Mesenchymal stem cell (in vitro differentiated cells and primary cell): ENCODE measurements around the gene PTPRD.

Experiments
- DNase-seq: peaks from one replicate; pipeline ENCODE4 v3.0.0-alpha.2; 2013
- H2AFZ ChIP-seq: one replicate; pipeline ENCODE4 v1.6.1; 2013; ENCODE audit warnings: low read depth, mild to moderate bottlenecking, control low read depth, inconsistent platforms, low read length, moderate library complexity
- H2AK5ac ChIP-seq: 2 replicates; pipeline ENCODE4 v1.6.1; 2013; ENCODE audit warnings: low read length, moderate library complexity, mild to moderate bottlenecking, inconsistent platforms; ENCODE audit not compliant: severe bottlenecking
- H2BK120ac ChIP-seq: one replicate; pipeline ENCODE4 v1.6.1; 2013; ENCODE audit warnings: low read depth, mild to moderate bottlenecking, inconsistent platforms, low read length, moderate library complexity
- H2BK12ac ChIP-seq, 2 experiments: one replicate each; pipeline ENCODE4 v1.6.1; 2013; ENCODE audit warnings: inconsistent platforms in 2 of 2, low read length in 2 of 2, mild to moderate bottlenecking in 2 of 2, moderate library complexity in 2 of 2, control low read depth in 1 of 2
- H2BK15ac ChIP-seq: one replicate; pipeline ENCODE4 v1.6.1; 2013; ENCODE audit warnings: mild to moderate bottlenecking, low read depth, inconsistent platforms; ENCODE audit not compliant: poor library complexity, severe bottlenecking
- H2BK5ac ChIP-seq: 2 replicates; pipeline ENCODE4 v1.6.1; 2013; ENCODE audit warnings: low read depth, mild to moderate bottlenecking, low read length, control low read depth, inconsistent platforms; ENCODE audit not compliant: poor library complexity, severe bottlenecking
- H3K14ac ChIP-seq, 2 experiments: one replicate each; pipeline ENCODE4 v1.6.1; 2013; ENCODE audit warnings: inconsistent platforms in 2 of 2, low read length in 2 of 2, control low read depth in 1 of 2, mild to moderate bottlenecking in 1 of 2, moderate library complexity in 1 of 2
- H3K18ac ChIP-seq, 2 experiments: one replicate each; pipeline ENCODE4 v1.6.1; 2013; ENCODE audit warnings: inconsistent platforms in 2 of 2, low read length in 2 of 2, control low read depth in 1 of 2, low read depth in 1 of 2, mild to moderate bottlenecking in 1 of 2
- H3K23ac ChIP-seq, 2 experiments: one replicate each; pipeline ENCODE4 v1.6.1; 2013; ENCODE audit warnings: inconsistent platforms in 2 of 2, low read length in 2 of 2, mild to moderate bottlenecking in 2 of 2, moderate library complexity in 2 of 2, control low read depth in 1 of 2
- H3K27ac ChIP-seq: 2 replicates; pipeline ENCODE4 v1.5.1; 2013; ENCODE audit warnings: mild to moderate bottlenecking, moderate library complexity, low read length, control low read depth, inconsistent platforms; ENCODE audit not compliant: poor library complexity, severe bottlenecking
- H3K27me3 ChIP-seq, 2 experiments: 2 replicates each; pipeline versions ENCODE4 v1.6.1 to v1.7.0; 2013; ENCODE audit warnings: low read length in 2 of 2, mild to moderate bottlenecking in 2 of 2, moderate library complexity in 2 of 2, control low read depth in 1 of 2, inconsistent platforms in 1 of 2; ENCODE audit not compliant: control insufficient read depth in 1 of 2, insufficient read depth in 1 of 2
- H3K36me3 ChIP-seq, 2 experiments: 2 replicates each; pipeline versions ENCODE4 v1.6.1 to v1.7.0; 2013; ENCODE audit warnings: low read length in 2 of 2, control low read depth in 1 of 2, inconsistent platforms in 1 of 2, low read depth in 1 of 2, mild to moderate bottlenecking in 1 of 2; ENCODE audit not compliant: insufficient read depth in 2 of 2, control insufficient read depth in 1 of 2
- H3K4ac ChIP-seq, 2 experiments: one replicate each; pipeline ENCODE4 v1.6.1; 2013; ENCODE audit warnings: inconsistent platforms in 2 of 2, low read length in 2 of 2, mild to moderate bottlenecking in 2 of 2, moderate library complexity in 2 of 2, control low read depth in 1 of 2, low read depth in 1 of 2
- H3K4me1 ChIP-seq: 2 replicates; pipeline ENCODE4 v1.6.1; 2013; ENCODE audit warnings: low read depth, low read length, control low read depth; ENCODE audit not compliant: control insufficient read depth, insufficient read depth
- H3K4me2 ChIP-seq: 2 replicates; pipeline ENCODE4 v1.6.1; 2013; ENCODE audit warnings: low read length, mild to moderate bottlenecking, inconsistent platforms; ENCODE audit not compliant: poor library complexity, severe bottlenecking
- H3K4me3 ChIP-seq, 2 experiments: 2 replicates each; pipeline versions ENCODE4 v1.5.1 to v1.7.0; 2013; ENCODE audit warnings: low read length in 2 of 2, mild to moderate bottlenecking in 2 of 2, control low read depth in 1 of 2, low read depth in 1 of 2; ENCODE audit not compliant: insufficient read depth in 1 of 2
- H3K79me1 ChIP-seq: replicated peaks from 2 replicates; pipeline ENCODE4 v1.6.1; 2013; ENCODE audit warnings: mild to moderate bottlenecking, control low read depth, low read length, inconsistent platforms; ENCODE audit not compliant: poor library complexity, severe bottlenecking
- H3K9ac ChIP-seq: 2 replicates; pipeline ENCODE4 v1.7.0; 2013; ENCODE audit warnings: mild to moderate bottlenecking, low read length, moderate library complexity
- H3K9me3 ChIP-seq: 2 replicates; pipeline ENCODE4 v1.7.0; 2013; ENCODE audit warnings: mild to moderate bottlenecking, low read length; ENCODE audit not compliant: control insufficient read depth
- H4K8ac ChIP-seq: one replicate; pipeline ENCODE4 v1.6.1; 2013; ENCODE audit warnings: inconsistent platforms, mild to moderate bottlenecking, low read length, moderate library complexity
- H4K91ac ChIP-seq: one replicate; pipeline ENCODE4 v1.6.1; 2013; ENCODE audit warnings: mild to moderate bottlenecking, low read length, inconsistent platforms
- WGBS: methylation state at CpG from one replicate; pipeline ENCODE4 v1.1.7; 2013; ENCODE audit warnings: mixed read lengths; 5-methylcytosine and 5-hydroxymethylcytosine counted together

The PTPRD gene

DNA sequence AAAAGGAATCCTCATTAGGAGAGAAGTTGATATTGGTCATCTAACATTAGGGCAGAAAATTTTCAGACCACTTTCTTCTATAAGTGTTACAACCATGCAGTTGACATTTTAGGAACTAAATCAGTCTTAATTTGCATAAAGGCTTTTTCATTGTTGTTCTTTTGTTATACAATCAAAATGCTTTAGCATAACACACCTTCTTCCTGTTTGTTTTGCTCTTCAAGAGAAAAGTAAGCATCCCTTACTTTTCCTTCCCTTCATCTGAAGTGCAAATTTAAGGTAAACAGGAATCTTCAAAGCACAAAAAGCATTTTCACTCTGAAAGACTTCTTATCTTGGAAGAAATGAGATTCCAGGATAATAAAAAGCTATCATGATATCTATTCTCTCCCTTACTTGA lies 273.6 kb downstream of the PTPRD start:
- Histone ChIP-seq H3K36me3 (no peaks in the 10 kb centered on the region), H2AK5ac (no peak overlapping the region), H2BK120ac (no peak overlapping the region), H4K91ac (no peak overlapping the region), H3K27me3 (no peaks in the 10 kb centered on the region), H3K14ac (no peak overlapping the region), H3K18ac (no peak overlapping the region), H3K9me3 (no peaks in the 10 kb centered on the region), H3K23ac (no peak overlapping the region), H2BK15ac (no peak overlapping the region), H3K27ac (no peak overlapping the region), H3K4me1 (no peaks in the 10 kb centered on the region), H2BK12ac (no peak overlapping the region), H3K4me2 (no peak overlapping the region), H2AFZ (no peak overlapping the region), H3K4me3 (no peak overlapping the region), H4K8ac (no peak overlapping the region), H3K79me1 (no peaks in the 10 kb centered on the region), H3K4ac (no peak overlapping the region), H2BK5ac (no peak overlapping the region), H3K9ac (no peak overlapping the region)
- DNase-seq: no peak

DNA sequence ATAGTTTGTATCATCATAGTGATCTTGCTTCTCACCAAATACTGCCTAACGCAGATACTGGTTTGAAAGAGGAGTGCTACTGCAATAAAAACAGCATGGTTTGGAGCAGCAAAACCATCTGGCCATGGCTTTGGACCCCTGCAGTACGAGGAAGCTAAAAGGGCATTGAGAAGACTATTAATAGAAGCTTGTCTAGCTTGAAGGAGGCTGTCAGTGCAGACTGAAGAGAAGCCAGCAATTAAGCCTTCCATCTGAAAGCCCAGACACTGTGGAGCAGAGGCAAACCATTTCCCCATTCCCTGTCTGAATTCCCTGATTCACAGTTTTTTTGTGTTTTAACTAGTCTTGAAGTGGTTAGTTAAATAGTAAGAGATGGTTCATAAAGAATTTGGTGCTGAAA lies 281.6 kb downstream of the PTPRD start:
- no peak overlapping the region for H3K4me3 ChIP-seq
- no peak overlapping the region for H4K8ac ChIP-seq
- H3K27me3 ChIP-seq: no peaks in the 10 kb centered on the region
- H3K4me1 ChIP-seq: no peaks in the 10 kb centered on the region
- no peaks in the 10 kb centered on the region for H3K36me3 ChIP-seq
- no peak overlapping the region for H2BK120ac ChIP-seq
- no peak overlapping the region for H3K4me2 ChIP-seq
- no peak overlapping the region for H2BK15ac ChIP-seq
- no peaks in the 10 kb centered on the region for H3K79me1 ChIP-seq
- H3K14ac ChIP-seq: no peak overlapping the region
- WGBS: 50% methylated on average over 2 of the region's 2 CpGs
- no peak overlapping the region for H2BK5ac ChIP-seq
- no peaks in the 10 kb centered on the region for H3K9me3 ChIP-seq
- no peak overlapping the region for H3K9ac ChIP-seq
- H4K91ac ChIP-seq: no peak overlapping the region
- H3K23ac ChIP-seq: no peak overlapping the region
- no peak overlapping the region for H2AK5ac ChIP-seq
- no peak overlapping the region for H2AFZ ChIP-seq
- no peak overlapping the region for H3K27ac ChIP-seq
- H3K4ac ChIP-seq: no peak overlapping the region
- no peak overlapping the region for H2BK12ac ChIP-seq
- no peak for DNase-seq
- H3K18ac ChIP-seq: peak overlapping the region in 1 of 2 experiments; percentile 30

DNA sequence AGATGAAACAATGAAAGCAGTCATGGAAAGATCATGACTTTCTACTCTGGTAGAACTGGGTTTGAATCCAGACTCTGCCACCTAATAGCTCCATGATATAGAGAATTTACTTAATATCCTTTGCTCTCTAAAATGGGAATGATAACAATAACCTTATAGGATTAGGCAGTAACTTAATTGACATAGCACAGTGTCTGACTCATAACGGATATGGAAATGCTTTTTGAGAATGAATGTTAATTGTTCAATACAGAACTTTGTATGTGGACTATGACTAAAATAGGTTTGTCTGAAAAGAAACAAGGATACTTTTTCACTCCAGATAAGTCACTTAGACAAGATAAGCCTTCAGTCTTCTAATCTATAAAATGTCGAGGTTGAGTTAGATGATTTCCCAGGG lies 330.7 kb downstream of the PTPRD start:
- H4K8ac ChIP-seq: no peak overlapping the region
- no peak overlapping the region for H2AK5ac ChIP-seq
- no peak overlapping the region for H3K9ac ChIP-seq
- H3K27me3 ChIP-seq: no peaks in the 10 kb centered on the region
- H2BK120ac ChIP-seq: no peak overlapping the region
- no peak overlapping the region for H2BK12ac ChIP-seq
- no CpG with 5 or more reads among the region's 2 CpGs for WGBS
- H3K23ac ChIP-seq: no peak overlapping the region
- H3K14ac ChIP-seq: no peak overlapping the region
- H3K4me2 ChIP-seq: no peak overlapping the region
- H2BK15ac ChIP-seq: no peak overlapping the region
- no peak overlapping the region for H3K27ac ChIP-seq
- no peak overlapping the region for H4K91ac ChIP-seq
- H2AFZ ChIP-seq: no peak overlapping the region
- H3K9me3 ChIP-seq: no peaks in the 10 kb centered on the region
- no peak overlapping the region for H3K4ac ChIP-seq
- H2BK5ac ChIP-seq: no peak overlapping the region
- DNase-seq: no peak
- no peaks in the 10 kb centered on the region for H3K79me1 ChIP-seq
- no peak overlapping the region for H3K18ac ChIP-seq
- H3K4me3 ChIP-seq: no peak overlapping the region
- no peaks in the 10 kb centered on the region for H3K36me3 ChIP-seq
- no peaks in the 10 kb centered on the region for H3K4me1 ChIP-seq

DNA sequence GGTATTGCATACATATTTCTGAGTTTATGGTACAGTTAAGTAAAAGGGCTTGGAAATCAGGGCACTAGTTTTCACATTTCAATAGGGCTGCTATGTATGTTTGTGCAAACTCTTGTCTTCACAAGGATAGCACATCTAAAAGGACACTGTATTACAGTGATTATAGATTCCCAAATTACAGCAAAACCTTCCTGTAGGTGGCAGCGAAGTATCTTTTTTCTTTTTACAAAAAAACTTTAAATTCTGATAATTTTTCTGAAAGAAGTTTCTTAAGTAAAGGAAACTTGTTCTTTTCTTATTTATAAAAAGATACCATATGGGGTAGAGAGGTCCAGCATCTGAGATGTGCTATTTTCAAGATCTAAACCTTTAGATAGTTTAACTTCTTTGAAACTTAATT lies 337.8 kb downstream of the PTPRD start:
- no peak overlapping the region for H2BK15ac ChIP-seq
- H2AK5ac ChIP-seq: no peak overlapping the region
- H3K9me3 ChIP-seq: no peaks in the 10 kb centered on the region
- no peaks in the 10 kb centered on the region for H3K36me3 ChIP-seq
- no peak overlapping the region for H3K14ac ChIP-seq
- no peak overlapping the region for H3K4me2 ChIP-seq
- H2BK5ac ChIP-seq: no peak overlapping the region
- no peak overlapping the region for H3K4me3 ChIP-seq
- H3K23ac ChIP-seq: no peak overlapping the region
- H4K8ac ChIP-seq: no peak overlapping the region
- no CpG with 5 or more reads among the region's 1 CpG for WGBS
- no peaks in the 10 kb centered on the region for H3K79me1 ChIP-seq
- peak; percentile 16 for DNase-seq
- no peak overlapping the region for H4K91ac ChIP-seq
- H3K4me1 ChIP-seq: no peaks in the 10 kb centered on the region
- no peak overlapping the region for H3K18ac ChIP-seq
- no peak overlapping the region for H2AFZ ChIP-seq
- no peak overlapping the region for H2BK120ac ChIP-seq
- no peak overlapping the region for H3K27ac ChIP-seq
- no peak overlapping the region for H3K9ac ChIP-seq
- H2BK12ac ChIP-seq: no peak overlapping the region
- no peaks in the 10 kb centered on the region for H3K27me3 ChIP-seq
- no peak overlapping the region for H3K4ac ChIP-seq
